NCI-H146 treated with DMSO at 0.1 percent for 48 hours (cell line): ENCODE data around the gene FAM78A.

ENCODE experiments used
- DNase-seq: peaks from one replicate; lab custom pipeline; 2025; ENCODE audit not compliant: unreplicated experiment; lab: John Stamatoyannopoulos, UW

Gene FAM78A

GRCh38 chr9:131276094-131276888 is at the start of gene FAM78A:
Gene FAM78A (minus strand): TSS chr9:131276510. CDS start chr9:131276179, 331 bp downstream.
- no peak for DNase-seq

GRCh38 chr9:131324736-131325679 is 48.7 kb upstream of the FAM78A start:
- no peak for DNase-seq

GRCh38 chr9:131323629-131324028 is 47.3 kb upstream of the FAM78A start:
- DNase-seq: no peak

- DNase-seq: no peak
Observed at GRCh38 chr9:131320031-131320685, 43.8 kb upstream of the FAM78A start.

- DNase-seq: no peak
Observed at GRCh38 chr9:131319486-131319885, 43.2 kb upstream of the FAM78A start.

GRCh38 chr9:131318231-131319085 is 42.1 kb upstream of the FAM78A start:
- no peak for DNase-seq

- DNase-seq: no peak
Observed at GRCh38 chr9:131312822-131313770, 36.8 kb upstream of the FAM78A start.

GRCh38 chr9:131312246-131312645 is 35.9 kb upstream of the FAM78A start:
- DNase-seq: no peak

GRCh38 chr9:131310833-131311554 is 34.7 kb upstream of the FAM78A start:
- no peak for DNase-seq

- DNase-seq: no peak
Observed at GRCh38 chr9:131309530-131310276, 33.4 kb upstream of the FAM78A start.

GRCh38 chr9:131308906-131309529 is 32.7 kb upstream of the FAM78A start:
- no peak for DNase-seq

GRCh38 chr9:131308452-131308851 is 32.1 kb upstream of the FAM78A start:
- DNase-seq: no peak

- DNase-seq: no peak
Observed at GRCh38 chr9:131307974-131308373, 31.7 kb upstream of the FAM78A start.

- no peak for DNase-seq
Observed at GRCh38 chr9:131306397-131307004, 30.2 kb upstream of the FAM78A start.

- no peak for DNase-seq
Observed at GRCh38 chr9:131304676-131305355, 28.5 kb upstream of the FAM78A start.
